C1 segment of cervical spinal cord (tissue), 14 donors: Measurements from ENCODE around the gene PAH.

ENCODE experiments used
- DNase-seq, 14 donors: peaks; one replicate each; lab custom pipeline; 2025; lab: John Stamatoyannopoulos, UW

PAH gene

DNA sequence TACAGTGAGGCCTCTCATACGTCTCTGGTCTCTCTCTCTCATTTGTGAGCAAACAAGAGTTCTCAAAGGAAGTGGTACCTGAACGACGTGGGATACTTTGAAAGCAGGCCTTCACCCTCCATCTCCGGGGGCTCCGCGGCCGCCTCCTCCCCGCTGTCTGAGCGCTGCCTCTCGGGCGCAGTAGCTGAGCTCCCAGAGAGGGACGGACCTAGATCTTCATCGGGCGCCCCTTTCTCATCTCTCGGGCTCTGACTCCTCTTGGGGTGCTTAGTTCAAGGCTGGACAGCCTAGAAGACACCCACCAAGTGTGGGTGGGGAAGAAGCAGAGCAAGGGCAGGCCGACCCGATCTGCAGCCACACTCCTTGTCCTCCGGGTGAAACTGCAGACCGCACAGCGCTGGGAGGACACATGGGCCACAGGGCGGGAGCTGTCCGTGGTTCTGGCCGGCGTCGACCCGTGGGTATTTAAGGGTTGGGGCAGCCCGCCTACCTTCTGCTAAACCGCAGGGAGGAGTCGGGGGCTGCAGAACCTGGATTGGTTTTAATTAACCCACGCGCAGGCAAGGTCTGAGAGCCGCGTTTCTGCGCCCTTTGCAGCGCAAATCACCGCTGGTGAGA, 92.7 kb downstream of the PAH start:
- peak in 2 of 14 donors; percentile 0 to 2 for DNase-seq

- DNase-seq, result no peak
Observed at GRCh38 chr12:102821149-102821548, 95.9 kb downstream of the PAH start.

- DNase-seq, result no peak
Observed at GRCh38 chr12:102816816-102817434, 100.1 kb downstream of the PAH start.

- DNase-seq, result no peak
Observed at GRCh38 chr12:102814691-102815367, 102.2 kb downstream of the PAH start.

GRCh38 chr12:102812344-102812743, 104.7 kb downstream of the PAH start:
- DNase-seq, result no peak

GRCh38 chr12:102811110-102811737, 105.8 kb downstream of the PAH start:
- DNase-seq, result peak in 1 of 14 donors; percentile 7

- no peak for DNase-seq
Observed at GRCh38 chr12:102808412-102808811, 108.6 kb downstream of the PAH start.

DNA sequence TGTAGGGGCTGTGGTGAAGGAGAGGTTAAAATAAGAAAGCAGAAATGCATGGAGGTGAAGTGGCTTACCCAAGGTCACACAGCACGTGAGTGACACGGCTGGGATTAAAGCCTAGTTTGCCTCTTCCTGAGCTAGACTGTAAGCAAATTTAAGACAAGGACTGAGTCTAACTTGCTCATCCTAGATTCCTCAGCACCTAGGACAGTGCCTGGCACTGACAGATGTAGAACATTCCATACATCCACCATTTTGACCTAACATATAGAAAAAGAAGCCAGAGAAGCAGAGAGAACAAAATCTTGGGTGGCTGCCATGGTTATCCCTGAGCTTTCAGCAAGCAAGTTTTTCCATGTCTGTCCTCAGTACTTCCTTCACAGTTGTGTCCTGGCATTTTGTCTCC, 110.5 kb downstream of the PAH start:
- DNase-seq, result no peak

DNA sequence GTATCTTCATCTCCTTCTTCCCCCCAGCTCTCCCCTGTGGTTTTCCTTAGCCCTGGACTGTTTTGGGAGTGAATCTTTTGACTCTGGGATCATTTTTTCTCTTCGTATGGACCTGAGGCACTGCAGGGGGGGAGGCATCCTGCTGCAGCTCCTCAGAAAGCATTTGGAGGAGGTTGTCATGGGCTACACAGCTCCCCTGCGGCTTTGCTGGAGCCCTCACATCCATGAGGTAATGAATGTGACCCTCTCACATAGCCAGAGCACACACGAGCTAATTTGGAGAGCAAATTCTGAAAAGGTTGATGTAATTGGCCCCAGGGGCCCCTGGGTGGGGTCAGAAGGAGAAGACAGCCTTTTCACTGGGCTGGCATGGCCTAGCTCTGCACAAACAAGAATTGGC, 110.9 kb downstream of the PAH start:
- DNase-seq, result no peak

DNA sequence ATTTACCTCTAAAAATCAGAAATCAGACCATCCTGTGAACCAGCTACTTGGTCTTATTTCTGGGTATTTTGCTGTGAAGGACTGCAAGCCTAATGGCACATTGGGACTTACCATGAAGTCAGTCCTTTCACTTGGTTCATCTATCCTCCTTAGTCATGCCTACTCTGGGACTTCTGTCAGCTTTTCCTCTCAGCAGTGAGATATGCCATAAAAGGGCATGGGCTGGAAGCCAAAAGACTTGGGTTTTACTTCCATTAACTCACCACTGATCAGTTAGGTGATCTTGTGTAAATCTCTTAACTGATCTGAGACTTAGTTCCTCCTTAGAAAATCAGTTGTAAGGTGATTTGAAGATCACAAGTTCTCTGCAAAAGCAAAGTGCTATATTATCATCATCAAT, 116.5 kb downstream of the PAH start:
- DNase-seq, result no peak

DNA sequence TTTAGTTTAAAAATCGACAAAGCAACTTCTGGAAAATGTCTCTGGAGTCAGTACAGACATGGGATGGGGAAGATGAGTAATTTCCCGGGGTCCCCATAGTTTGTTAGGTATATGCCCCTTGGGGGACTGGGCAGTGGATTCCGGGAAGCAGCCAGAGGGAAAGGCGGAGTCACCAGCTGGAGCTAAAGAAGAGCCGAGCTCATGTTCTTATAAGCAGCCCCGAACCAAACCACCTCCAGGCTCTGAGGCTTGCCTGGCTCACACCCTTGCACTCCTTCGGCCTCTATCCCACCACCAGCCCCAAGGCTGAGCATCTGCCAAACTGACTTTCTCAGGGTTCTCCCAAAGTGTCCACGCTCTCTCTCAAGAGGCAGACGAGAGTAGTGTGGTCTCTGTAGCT, 117.8 kb downstream of the PAH start:
- DNase-seq, result no peak

- DNase-seq, result no peak
Observed at GRCh38 chr12:102797528-102797927, 119.5 kb downstream of the PAH start.

GRCh38 chr12:102793921-102794320, 123.1 kb downstream of the PAH start:
- no peak for DNase-seq
